Stimulated activated CD4-positive, alpha-beta T cell treated with anti-CD3 and anti-CD28 coated beads, Interleukin-12 subunit alpha, Interleukin-12 subunit beta, amount 100 ng/mL, for 4 hours (primary cell): ENCODE data around the gene SMCO3.
A peak's percentile ranks its signal among the peaks of the same experiment; 100 is the strongest.

Experiments used
- DNase-seq: peaks from one replicate; pipeline ENCODE4 v3.0.0-alpha.2; 2020

SMCO3 gene

DNA sequence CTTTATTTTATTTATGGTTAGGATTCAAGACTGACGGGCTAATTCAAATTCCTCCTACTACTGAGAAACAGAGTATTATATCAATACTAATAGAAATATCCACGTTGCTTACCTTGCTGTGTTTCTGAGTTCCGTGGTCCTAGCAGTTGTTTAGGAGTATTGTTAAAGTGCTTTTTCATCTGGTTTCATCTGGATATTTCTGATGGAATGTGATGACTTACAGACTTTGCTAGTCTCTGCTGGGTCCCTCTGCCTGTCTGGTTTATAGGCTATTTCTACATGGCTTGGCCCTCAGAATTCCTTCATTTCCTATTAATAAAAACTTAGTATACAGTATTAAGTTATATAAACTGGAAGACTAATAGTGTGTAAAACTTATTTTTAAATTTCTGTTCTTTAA lies at the start of gene SMCO3:
Gene SMCO3, minus strand, starts transcription at position 169 of the 400 bp plus-strand sequence. CDS start 7,502 bp downstream, outside the sequence.
- DNase-seq: no peak

DNA sequence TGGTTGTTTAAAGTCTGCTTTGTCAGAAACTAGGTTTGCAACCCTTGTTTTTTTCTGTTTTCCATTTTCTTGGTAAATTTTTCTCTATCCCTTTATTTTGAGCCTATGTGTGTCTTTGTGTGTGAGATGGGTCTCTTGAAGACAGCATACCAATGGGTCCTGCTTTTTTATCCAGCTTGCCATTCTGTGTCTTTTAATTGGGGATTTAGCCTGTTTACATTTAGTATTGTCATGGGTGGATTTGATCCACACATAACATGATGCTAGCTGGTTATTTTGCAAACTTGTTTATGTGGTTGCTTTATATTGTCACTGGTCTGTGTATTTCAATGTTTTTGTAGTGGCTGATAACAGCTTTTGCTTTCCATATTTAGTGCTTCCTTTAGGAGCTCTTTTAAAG lies 46.5 kb upstream of the SMCO3 start:
- no peak for DNase-seq

DNA sequence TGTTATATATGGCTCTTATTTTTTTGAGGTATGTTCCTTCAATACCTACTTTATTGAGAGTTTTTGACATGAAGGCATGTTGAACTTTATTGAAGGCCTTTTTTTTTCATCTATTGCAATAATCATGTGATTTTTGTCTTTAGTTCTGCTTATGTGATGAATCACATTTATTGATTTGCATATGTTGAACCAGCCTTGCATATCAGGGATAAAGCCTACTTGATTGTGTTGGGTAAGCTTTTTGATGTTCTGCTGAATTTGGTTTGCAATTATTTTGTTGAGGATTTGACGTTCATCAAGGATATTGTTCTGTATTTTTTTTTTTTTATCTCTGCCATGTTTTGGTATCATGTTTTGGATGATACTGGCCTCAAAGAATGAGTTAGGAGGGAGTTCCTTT lies 44.5 kb upstream of the SMCO3 start:
- DNase-seq: no peak

GRCh38 chr12:14854586-14855183 lies 40.7 kb upstream of the SMCO3 start:
- no peak for DNase-seq

GRCh38 chr12:14853961-14854360 lies 40.0 kb upstream of the SMCO3 start:
- no peak for DNase-seq

GRCh38 chr12:14852880-14853279 lies 38.9 kb upstream of the SMCO3 start:
- no peak for DNase-seq

GRCh38 chr12:14850929-14851663 lies 37.1 kb upstream of the SMCO3 start:
- DNase-seq: no peak

DNA sequence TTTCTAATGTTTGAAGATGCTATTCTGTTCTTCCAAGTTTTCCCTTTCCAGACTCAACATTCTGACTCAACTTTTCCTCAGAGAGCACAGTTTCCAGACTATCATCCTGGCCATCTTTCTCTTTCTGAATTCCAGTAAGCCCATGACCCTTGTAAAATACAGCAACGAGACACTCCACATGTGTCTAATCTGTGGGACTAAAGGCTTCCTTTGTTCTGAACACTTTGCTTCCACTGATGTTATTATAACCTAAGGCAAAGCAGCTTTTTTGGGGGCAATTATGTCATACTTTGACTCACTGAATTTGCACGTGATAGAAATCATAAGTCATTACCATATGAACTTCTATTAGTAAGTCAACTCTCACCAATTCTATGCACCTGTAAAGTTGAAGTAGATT lies 35.7 kb upstream of the SMCO3 start:
- no peak for DNase-seq

DNA sequence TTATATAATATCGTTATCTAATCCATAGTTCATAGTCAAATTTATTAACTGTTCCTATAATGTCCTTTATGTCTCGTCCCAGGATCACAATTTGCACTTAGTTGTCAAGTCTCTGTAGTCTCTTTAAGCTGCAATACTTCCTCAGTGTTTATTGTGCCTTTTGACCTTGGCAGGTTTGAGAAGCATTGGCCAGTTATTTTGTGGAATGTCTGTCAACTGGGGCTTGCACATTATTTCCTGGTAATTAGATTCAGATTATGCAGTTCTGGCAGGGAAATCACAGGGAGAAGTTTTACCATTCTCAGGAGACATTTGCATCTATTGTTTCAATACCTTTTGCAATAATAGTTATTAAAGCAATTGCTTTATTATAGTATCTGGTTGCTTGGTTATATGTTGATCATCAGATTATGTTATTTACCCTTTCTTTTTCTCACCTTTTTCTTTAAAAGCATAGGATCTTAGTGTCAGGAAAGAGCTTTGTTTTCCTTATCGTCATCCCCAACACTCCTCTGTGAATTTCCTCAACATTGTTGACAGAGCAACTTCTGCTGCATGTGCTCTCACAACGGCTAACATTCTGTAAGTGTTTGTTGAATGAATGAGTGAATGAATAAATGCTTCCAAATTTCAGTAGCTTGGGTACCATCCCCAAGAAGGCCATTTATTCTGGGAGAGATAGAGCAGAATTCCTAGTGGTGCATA lies 33.0 kb upstream of the SMCO3 start:
- no peak for DNase-seq

- DNase-seq: no peak
Measured at GRCh38 chr12:14846042-14846587, 32.1 kb upstream of the SMCO3 start.

DNA sequence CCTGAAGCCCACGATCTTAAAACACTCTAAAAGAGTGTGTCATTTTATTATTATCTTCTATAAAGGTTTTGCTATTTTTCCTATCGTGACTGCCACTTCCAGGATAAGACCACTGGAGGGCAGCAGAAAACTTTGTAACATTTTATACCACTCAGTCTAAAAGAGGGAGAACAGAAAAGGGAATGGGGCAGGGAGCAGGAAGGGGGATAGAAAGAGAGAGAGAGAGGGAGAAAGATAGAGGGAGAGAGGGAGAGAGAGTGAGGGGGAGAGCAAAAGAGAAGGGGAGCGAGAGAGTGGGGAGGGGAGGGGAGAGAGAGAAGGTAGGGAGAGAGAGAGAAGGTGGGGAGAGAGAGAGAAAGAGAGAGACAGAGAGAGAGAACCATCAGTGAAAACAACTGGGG lies 31.4 kb upstream of the SMCO3 start:
- peak; percentile 11 for DNase-seq

GRCh38 chr12:14844401-14844800 lies 30.4 kb upstream of the SMCO3 start:
- no peak for DNase-seq

DNA sequence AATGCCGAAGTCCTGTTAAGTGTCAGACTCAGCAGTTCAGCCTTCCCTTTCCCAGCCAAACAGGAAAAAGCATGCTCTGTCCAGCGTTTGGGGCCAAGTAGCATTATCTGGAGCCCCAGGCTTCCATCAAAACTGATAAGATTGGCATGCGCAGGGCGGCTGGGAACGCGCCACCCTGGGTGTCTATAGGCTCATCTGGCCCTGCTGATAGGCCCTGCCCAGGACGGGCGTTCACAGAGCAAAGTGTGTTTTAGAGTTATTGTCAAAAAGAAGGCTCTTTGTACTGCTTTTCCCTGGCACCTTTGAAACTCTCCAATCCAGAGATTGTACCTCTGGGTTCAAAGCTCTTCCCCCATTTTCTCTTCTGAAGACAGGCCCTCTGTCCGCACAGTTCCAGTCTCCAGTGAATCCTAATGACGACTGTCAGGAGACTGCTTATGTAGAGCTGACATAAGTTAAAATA lies 29.5 kb upstream of the SMCO3 start, which contains the start of gene ART4:
Gene ART4, minus strand, starts transcription at position 102 of the 463 bp plus-strand sequence. CDS start 413 bp downstream, outside the sequence.
- no peak for DNase-seq

DNA sequence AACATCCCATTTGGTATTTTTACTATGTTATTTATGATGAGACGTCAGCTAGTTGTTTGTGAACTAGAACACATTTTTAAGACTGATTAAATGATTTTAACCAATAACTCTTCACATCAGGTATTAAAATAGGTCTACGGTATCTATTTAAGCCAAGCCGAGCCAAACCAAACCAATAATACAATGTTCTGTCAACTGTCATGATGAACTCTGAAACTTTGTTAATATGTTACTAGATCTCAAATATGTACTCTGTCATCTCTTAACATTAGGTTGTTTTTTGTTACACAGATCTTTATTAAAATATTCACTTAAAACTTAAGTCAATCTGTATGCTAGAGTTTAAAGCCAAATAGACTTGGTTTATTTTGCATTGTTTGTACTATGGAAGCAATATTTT lies 28.3 kb upstream of the SMCO3 start:
- DNase-seq: no peak

DNA sequence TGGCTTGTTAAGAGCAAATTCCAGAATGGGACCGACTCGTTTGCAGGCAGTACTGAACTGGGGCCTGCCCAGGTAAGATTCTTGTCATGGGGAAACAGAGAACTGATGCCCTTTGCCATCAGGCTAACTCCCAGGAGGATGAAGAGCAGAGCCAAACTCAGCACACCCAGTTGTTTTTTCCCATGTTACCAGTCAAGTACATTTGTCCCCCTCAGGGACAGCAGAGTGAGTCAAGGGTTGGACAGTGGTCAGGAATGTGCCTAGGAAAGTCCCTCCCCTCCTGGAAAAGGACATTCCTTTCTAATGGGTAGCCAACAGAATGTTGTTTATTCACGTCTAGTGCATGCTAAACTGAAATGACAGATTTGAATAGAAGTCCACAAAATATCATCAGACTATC lies 27.8 kb upstream of the SMCO3 start:
- DNase-seq: no peak

DNA sequence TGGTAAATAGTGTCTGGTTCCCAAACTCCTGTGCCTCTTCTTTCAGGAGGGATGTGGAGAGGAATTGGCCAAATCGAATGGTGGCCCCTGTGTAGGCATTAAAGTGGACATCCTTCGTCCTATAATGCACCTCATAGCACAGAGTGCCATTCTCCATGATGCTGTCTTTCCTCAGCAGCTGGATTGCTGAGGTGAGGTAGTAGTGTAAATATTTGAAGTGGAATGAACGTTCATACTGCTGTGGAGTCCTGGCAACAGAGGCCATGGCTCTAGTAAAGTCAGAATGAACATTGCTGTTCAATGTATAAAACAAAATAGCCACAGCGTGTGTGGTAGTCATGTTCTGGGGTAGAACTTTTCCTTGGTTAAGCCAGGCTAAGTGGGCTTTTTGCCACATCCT lies 26.6 kb upstream of the SMCO3 start:
- no peak for DNase-seq

DNA sequence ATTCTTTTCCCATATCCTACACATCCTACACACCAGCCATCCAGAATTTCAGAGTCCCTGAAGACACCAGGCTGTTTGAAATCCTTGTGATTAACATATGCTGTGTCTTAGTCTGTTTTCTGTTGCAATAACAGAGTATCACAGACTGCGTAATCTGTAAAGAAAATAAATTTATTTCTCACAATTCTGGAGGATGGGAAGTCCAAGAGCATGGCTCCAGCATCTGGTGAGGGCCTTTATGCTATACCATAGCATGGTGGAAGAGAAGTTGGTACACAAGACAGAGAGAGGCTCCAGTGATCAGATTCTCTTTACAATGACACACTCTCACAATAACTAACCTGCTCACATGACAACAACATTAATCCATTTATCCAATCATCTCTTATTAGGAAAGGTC lies 25.3 kb upstream of the SMCO3 start:
- DNase-seq: no peak

GRCh38 chr12:14836336-14837210 lies 22.6 kb upstream of the SMCO3 start:
- DNase-seq: no peak

GRCh38 chr12:14834509-14834908 lies 20.5 kb upstream of the SMCO3 start:
- no peak for DNase-seq

- no peak for DNase-seq
Measured at GRCh38 chr12:14833952-14834351, 20.0 kb upstream of the SMCO3 start.

DNA sequence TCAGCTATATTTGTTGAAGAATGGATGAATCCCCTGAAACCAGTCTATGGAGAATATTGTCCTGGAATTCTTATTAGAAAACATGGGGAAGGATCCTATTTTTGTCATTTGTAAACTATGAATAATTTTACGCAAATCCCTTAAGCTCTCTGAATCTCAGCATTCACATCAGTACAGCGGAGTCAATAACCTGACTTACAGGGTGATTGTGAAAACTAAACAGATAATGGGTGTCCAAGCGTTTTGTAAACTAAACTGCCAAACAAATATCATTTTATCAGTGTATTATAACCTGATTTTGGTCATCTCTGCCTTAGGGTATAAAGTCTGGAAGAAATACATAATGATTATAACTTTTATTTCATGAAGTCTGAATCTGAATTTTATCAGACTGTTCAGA lies 19.4 kb upstream of the SMCO3 start:
- DNase-seq: no peak

DNA sequence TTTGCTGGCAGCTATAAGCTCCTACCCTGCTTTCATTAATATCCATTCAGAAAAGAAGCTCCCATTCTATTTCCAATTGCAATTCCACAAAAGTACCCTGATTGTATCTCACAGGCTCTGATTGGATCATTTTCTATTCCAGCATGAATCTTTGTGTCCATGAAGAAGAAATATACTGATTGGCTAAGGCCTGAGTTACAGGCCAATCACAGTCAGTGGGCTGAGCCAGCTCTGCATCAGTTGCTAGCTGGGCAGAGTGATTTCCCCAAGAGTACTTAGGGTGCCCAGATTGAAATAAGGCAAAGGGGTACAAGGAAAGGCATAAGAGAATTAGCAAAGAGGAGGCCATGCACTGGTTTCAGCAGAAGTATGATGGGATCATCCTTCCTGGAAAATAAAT lies 14.9 kb upstream of the SMCO3 start:
- no peak for DNase-seq

DNA sequence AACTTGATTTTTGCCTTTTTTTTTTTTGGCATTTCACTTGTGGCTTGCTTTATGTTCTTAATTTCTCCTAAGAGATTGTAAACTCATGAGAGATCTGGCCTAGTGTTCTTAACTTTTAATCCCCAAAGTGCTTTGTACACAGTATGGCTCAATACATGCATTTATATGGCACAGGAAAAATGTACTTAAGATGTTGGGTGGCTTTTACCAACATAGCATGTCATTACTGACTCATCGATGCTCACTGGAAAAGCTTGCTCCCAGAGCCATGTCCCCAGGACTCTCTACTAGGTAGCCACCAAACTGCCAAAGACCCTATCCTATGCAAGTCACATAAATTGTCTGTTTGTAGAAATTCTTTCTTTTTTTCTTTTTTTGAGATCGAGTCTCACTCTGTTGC lies 13.1 kb upstream of the SMCO3 start:
- DNase-seq: no peak
